Suprapubic skin (tissue), 4 donors: ENCODE data around the gene GYPB.
"Not testable (repeated sequence)": the region's sequence is repeated elsewhere in the genome, so short reads cannot be mapped to it uniquely, and the experiment has no call there.

ENCODE experiments used
- POLR2A ChIP-seq, 2 donors: fragments of 450-650 bp; IDR thresholded peaks; one replicate each; pipeline ENCODE4 v1.6.1; 2017; ENCODE audit warnings: antibody characterized with exemption in 2 of 2, mild to moderate bottlenecking in 2 of 2, moderate library complexity in 2 of 2
- POLR2AphosphoS5 ChIP-seq, 3 donors: sonication (generic); formaldehyde crosslinking; IDR thresholded peaks; one replicate each; pipeline ENCODE4 v1.6.1; 2017; ENCODE audit warnings: antibody characterized with exemption in 3 of 3
- TF ChIP-seq, protein P1 (sequence below), 2 donors: fragments of 200-600 bp in 1 of 2; fragments of 450-650 bp in 1 of 2; sonication (generic) in 1 of 2; IDR thresholded peaks; one replicate each; pipeline ENCODE4 v1.5.1; 2016 to 2019; ENCODE audit warnings: antibody characterized with exemption in 2 of 2, mild to moderate bottlenecking in 1 of 2, moderate library complexity in 1 of 2

DNA sequence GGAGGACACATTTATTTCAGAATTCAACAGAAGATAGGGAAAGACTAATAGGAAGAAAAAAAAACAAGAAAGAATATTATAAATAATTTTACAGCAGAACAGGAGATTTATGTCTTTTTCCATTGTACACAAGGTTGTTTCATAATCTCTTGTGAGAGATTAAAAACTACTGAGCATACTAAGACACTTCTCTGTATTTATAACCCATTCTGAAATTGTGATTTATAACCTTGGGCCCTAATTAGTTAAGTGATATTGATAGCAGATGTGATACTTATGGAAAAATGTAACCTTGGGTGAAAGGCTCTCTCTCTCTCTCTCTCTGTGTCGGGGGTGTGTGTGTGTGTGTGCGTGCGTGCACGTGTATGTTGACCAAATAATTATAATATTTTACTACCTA, 12.7 kb upstream of the GYPB start:
- not testable (repeated sequence) for TF ChIP-seq POLR2A, POLR2AphosphoS5 (IDR thresholded peaks at IDR 0.05)
- TF ChIP-seq, protein P1, sequence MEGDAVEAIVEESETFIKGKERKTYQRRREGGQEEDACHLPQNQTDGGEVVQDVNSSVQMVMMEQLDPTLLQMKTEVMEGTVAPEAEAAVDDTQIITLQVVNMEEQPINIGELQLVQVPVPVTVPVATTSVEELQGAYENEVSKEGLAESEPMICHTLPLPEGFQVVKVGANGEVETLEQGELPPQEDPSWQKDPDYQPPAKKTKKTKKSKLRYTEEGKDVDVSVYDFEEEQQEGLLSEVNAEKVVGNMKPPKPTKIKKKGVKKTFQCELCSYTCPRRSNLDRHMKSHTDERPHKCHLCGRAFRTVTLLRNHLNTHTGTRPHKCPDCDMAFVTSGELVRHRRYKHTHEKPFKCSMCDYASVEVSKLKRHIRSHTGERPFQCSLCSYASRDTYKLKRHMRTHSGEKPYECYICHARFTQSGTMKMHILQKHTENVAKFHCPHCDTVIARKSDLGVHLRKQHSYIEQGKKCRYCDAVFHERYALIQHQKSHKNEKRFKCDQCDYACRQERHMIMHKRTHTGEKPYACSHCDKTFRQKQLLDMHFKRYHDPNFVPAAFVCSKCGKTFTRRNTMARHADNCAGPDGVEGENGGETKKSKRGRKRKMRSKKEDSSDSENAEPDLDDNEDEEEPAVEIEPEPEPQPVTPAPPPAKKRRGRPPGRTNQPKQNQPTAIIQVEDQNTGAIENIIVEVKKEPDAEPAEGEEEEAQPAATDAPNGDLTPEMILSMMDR (IDR thresholded peaks at IDR 0.05), result not testable (repeated sequence)
